Amniotic stem cell (primary cell): ENCODE measurements around the gene SRMS.
A peak's percentile ranks its signal among the peaks of the same experiment; 100 is the strongest.
"Not testable (repeated sequence)": the region's sequence is repeated elsewhere in the genome, so short reads cannot be mapped to it uniquely, and the experiment has no call there.

Source experiments
- DNase-seq: peaks from one replicate; lab custom pipeline; 2025; lab: John Stamatoyannopoulos, UW

Gene SRMS

DNA sequence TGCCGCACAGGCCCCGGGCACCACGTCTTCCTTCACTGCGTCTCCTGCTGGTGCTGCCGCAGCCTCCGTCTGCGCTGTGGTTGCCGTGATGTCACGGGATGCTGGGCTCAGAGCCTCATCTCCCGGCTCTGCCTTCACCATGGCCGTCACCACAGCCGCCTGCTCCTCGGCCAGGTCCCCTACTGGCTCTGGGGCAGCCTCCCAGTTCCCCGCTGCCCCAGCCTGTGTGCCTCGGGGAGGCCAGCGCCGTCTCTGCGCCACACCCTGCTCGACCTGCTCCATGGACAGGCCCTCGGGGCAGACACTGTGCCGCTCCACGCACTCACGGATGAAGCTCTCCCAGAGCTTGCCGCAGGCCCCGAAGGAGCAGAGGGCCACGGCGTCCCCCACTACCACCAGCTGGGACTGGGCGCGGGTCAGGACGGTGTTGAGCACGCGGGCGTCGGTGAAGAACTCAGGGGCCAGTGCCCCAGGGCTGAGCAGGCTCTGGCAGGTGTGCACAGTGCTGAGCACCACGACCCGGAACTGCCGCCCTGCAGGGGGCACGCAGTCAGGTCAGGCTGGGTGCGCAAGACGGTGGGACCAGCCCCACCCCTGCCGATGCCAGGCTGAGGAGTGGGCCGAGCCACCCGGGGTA, 18.3 kb upstream of the SRMS start:
- no peak for DNase-seq

DNA sequence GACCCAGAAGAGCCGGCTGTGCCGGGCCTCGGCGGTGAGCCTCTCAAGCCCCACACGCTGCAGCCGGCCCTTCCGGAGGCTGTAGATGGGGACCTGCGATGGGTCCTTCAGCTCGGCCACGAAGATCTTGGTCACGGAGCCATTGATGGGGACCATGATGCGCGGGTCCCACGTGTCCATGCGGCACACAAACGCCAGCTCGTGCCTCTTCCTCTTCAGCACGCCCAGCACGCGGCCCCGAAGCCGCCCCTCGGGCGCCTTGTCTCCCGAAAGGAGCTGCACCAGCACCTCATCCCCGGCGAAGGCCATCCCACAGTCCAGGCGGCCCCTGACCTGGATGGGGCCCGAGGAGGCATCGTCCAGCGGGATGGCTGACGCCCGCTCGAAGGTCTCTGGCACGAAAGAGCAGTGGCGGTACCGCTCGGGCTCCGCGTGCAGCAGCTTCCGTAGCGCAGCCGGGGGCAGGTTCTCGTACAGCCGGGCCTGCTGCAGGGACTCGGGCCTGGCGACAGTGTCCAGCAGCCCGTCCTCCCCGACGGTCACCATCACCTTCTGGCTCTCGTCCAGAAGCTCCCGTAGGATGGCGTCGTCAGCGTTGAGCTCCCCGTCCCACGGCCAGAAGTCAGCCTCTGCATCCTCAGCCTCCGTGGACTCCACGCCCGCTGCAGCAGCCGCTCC, 17.6 kb upstream of the SRMS start:
- DNase-seq = no peak

DNA sequence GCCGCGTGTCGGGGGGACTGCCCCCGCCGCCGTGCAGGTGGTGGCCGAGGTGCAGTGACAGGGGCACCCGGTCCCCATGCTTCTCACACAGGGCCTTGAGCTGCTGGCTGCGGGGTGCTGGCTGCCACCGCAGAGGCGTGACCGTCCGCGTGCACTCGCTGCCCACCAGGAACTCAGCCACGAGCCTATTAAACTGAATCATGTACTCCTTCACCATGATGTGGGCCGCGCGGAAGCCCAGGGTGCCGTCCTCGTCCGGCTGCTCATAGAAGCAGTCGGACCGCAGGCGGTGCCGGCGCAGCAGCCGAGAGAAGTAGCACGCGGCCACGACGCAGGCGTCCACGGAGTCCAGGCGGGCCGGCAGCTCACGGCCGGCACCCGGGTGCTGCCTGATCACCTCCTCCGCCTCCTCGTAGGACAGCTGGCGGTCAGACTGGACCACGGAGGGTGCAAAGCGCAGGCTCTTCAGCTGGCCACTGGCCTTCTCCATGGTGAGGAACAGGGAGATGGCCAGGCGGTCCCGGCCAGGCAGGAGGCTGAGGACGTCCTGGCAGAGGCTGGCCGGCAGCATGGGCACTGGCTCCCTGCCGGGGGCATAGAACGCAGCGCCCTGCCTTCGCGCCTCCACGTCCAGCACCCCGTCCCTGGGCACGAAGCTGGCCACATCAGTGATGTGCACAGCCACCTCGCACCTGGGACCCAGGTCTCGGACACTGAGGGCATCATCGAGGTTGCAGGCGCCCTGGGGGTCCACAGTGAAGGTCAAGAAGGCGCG, 16.7 kb upstream of the SRMS start:
- no peak for DNase-seq

DNA sequence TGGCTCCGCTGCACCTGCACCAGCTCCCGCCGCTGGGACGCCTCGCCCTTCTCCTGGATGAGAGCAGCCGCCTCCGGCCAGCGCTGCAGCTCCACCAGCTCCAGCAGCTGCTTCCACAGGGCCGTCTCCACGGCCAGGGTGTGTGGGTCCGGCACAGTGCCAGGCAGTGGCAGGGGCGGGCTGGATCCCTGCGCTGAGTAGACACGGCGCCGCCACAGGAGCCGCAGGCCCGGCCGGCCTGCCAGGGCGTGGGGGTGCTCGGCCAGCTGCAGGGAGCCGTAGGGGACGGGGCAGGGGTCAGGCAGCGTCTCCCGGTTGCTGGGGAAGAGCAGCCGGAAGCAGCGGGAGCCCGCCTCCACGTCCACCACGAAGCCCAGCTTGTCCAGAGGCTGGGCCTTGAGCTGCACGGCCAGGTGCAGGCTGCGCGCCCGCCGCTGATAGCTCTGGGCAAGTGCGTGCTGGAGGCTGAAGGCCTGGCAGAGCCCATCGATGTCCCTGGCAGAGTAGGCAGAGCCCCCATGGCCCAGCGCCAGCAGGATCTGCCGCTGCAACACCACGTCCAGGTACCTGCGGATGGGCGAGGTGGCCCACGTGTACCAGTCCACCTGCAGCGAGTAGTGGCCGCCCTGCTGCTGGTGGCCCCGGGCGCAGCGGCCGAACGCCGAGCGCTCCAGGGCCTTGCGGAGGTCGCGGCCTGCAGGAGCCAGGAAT, 15.8 kb upstream of the SRMS start:
- no peak for DNase-seq

DNA sequence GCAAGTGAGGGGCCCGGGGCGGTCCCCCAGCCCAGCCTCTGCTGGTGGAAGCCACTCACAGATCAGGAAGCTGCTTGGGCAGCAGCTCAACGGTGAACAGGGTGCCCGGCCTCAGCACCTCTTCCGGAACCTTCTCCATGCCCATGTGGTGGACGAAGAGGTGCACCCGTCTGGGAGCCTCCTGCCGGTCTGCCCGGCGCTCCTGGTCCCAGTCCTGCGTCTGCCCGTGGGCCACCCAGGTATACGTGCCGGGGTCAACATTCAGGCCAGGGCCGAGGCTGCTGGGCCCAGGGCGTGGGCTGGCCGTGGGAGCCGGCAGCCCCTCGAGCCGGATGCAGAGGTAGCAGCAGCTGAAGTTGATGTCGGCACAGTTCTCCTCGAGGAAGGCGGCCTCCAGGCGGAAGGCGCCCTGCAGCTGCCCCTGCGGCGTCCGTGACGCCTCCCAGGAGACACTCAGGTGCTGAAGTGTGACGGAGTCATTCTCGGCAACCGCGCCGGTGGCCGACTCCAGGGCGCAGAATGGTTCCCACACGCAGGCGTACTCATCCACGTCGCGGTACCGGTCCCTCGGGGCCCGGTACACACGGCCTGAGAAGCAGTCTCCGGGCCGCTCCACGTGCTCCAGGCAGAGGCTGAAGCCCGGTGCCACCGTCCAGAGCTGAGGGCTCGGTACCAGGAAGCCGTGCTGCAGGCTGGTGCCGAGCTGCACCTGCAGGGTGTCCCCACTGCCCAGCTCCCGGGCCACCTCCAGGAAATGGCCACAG, 15.1 kb upstream of the SRMS start:
- no peak for DNase-seq

DNA sequence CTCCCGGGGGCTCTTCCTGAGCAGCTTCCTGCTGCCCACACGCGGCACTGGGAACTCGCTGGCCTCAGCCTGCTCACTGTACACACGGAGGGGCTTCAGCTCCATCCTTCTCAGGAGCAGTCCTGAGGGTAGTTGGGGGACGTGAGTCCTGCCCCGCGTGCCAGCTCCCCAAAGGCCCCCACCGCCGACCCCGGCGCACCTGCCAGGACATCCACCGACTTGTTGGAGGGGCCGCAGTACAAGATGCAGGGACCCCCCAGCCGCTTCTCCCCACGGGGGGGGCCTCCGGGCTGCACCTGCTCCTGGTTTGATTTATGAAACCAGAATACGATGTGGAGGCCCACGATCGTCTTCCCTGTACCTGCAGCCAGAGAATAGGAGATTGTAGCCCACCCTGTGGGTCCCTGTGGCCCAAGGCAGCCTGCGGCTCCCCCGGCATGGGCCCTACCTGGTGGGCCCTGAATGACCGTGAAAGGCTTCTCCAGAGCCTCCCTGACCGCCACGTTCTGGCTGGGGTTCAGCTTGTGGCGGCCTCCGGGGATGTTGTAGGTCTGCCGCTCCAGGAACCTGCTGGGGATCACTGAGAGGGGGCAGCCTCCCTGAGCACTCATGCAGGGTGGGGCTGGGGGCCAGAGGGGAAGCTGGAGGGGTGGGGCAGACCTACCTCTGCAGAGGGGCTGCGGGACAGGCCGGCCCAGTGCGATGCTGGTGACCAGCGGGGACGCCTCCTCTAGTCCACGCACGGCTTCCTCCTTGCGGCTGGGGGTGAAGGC, 14.3 kb upstream of the SRMS start:
- DNase-seq = no peak

DNA sequence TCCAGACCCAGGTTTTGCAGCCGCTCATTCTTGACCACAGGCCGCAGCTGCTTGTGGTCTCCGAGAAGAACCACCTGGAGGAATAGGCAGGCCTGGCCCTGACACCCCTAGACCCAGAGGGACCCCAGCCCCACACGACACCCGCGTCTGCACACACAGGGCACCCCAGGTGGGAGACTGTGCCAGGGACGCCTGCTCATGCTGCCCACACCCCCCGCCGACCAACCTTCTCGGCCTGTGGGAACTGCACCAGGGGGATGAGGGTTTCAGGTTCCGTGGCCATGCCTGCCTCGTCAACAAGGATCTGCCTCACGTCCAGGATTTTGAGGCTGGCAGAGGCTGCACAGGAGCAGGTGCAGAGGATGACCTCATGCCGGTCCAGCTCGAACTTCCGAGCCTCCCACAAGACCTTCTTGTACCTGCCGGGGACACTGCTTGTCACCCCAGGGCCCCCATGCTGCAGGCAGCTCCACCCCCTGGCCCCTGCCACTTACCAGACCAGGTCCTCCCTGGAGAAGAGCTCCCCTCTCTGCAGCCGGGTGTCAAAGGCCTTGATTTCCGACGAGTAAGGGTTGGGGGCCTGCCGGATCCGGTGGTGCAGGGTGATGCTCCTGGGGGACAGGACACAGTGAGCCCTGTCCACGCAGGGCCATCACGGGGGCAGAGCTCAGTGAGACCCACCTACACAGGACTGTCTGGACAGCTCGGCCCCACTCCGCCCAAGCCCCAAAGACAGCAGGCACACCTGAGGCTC, 13.5 kb upstream of the SRMS start:
- DNase-seq = no peak

DNA sequence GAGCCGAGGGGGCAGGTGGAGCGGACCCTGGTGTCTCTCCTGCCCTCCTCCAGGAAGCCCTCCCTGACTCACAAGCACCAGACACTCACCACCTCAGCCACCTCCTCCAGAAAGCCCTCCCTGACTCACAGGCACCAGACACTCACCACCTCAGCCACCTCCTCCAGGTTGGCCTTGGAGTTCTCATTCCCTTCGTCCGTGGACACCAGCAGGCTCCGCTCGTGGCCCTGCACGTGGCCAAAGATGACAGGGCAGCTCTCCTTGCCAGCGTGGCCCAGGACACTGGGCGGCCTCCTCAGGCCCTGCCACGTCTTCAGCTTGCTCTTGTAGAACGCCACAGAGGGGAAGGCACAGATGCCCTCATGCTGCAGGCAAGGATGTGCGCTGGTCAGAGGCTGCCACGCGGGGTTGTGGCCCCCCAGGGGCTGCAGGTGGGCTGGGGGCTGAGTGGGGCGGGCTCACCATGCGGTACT, 12.8 kb upstream of the SRMS start:
- DNase-seq = no peak

DNA sequence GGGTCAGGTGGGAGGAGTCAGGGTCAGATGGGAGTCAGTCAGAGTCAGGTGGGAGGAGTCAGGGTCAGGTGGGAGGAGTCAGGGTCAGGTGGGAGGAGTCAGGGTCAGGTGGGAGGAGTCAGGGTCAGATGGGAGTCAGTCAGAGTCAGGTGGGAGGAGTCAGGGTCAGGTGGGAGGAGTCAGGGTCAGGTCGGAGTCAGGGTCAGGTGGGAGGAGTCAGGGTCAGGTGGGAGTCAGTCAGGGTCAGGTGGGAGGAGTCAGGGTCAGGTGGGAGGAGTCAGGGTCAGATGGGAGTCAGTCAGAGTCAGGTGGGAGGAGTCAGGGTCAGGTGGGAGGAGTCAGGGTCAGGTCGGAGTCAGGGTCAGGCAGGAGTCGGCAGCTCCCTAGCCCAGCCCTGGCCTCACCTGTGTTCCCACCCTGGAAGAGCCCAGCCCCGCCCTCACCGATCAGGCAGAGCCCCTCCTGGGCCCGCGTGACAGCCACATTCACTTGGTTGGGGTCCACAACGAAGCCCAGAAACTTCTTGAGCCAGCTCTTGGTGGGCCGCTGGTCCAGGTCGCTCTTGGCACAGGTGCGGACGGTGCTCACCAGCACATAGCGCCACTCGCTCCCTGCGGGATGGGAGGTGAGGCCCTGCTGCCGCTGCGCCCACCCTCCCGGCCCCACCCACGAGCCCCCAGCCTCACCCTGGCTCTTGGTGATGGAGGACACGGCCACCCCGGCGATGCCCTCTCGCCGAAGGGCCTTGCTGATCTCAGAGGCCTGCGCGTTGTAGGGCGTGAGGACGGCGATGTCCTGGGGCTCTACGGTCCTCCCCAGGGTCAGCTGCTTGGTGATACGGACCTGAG, 12.2 kb upstream of the SRMS start:
- DNase-seq = not testable (repeated sequence)

DNA sequence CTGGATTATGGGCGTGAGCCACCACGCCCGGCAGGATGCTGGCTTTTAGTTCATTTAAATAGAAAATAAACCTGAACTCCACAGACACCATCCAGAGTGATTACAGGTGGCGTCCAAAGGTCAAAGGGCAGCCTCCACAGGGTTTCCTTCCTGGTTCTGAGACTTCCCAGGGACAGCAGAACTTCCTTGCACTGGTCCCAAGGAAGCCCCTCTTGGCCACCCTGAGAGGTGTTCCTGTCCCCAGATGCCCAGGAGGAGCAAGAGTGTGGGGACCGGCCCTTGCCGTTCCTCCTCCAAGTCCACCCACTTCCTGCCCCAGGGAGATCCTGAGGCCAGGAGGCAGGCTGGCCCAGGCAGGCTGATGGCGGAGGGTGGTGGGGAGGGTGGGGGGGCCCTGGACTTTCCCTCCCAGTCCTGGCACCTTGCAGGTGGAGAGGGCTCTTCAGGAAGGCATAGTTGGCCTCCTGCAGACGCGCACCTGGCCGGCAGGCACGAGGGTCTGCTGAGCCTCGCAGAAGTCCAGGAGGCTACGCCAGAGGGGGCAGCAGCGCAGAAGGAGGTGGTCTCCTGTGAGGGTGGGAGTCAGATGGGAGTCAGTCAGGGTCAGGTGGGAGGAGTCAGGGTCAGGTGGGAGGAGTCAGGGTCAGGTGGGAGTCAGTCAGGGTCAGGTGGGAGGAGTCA, 11.4 kb upstream of the SRMS start:
- DNase-seq = no peak

DNA sequence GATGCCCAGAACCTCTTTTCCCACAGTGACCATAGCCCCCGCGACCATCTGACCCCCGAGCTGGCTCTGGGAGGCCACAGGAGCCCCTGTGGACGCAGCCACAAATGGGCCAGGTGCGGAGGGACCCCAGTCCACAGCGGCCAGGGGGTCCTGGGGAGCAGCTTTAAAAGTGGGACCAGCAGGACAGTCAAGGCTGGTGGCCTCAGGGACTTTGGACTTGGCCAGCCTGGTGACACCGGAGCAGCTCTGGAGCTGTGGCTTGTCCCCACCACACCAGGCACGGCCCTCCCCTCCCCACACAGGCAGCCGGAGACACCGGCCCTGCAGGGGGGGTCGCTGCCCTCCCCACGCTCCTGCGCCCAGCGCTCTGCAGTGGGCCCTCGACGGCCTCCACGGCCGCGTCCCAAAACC, 9.9 kb upstream of the SRMS start:
- no peak for DNase-seq

DNA sequence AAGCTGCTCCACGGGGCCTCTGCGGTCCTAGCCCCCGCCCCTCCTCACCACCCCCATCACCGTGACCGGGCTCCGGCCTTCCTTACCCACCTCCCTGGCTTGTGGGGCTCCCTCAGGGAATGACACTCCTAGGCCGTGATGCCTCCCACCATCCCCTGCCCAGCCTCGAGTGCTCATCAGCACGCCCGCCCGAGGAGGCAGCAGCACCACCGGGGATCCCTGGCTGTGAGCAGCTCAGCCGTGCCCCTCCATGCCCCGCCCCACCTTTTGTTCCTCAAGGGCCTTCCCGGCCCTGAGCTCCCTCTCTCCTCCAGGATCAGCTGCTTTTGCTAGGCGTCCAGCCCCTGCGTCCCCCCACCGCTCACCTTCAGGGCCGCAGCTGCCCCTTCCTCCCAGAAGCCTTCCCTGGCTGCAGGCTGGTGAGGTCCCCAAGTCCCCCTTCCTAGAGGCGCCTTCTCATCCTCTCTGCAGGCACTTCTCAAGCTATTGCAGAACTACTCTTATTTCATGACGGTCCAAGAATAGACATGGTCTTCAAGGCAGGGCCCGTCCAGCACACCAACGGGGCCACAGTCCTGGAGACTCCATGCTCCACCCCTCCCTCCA, 9.4 kb upstream of the SRMS start:
- no peak for DNase-seq

DNA sequence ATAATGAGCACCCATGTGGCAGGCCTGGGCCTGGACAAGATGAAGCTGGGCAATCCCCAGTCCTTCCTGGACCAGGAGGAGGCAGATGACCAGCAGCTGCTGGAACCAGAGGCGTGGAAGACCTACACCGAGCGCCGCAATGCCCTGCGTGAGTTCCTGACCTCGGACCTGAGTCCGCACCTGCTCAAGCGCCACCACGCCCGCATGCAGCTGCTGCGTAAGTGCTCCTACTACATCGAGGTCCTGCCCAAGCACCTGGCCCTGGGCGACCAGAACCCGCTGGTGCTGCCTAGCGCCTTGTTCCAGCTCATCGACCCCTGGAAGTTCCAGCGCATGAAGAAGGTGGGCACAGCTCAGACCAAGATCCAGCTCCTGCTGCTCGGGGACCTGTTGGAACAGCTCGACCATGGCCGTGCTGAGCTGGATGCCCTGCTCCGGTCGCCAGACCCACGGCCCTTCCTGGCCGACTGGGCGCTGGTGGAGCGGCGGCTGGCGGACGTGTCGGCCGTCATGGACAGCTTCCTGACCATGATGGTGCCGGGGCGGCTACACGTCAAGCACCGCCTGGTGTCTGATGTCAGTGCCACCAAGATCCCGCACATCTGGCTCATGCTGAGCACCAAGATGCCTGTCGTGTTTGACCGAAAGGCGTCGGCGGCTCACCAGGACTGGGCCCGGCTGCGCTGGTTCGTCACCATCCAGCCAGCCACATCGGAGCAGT, 8.3 kb upstream of the SRMS start:
- no peak for DNase-seq

DNA sequence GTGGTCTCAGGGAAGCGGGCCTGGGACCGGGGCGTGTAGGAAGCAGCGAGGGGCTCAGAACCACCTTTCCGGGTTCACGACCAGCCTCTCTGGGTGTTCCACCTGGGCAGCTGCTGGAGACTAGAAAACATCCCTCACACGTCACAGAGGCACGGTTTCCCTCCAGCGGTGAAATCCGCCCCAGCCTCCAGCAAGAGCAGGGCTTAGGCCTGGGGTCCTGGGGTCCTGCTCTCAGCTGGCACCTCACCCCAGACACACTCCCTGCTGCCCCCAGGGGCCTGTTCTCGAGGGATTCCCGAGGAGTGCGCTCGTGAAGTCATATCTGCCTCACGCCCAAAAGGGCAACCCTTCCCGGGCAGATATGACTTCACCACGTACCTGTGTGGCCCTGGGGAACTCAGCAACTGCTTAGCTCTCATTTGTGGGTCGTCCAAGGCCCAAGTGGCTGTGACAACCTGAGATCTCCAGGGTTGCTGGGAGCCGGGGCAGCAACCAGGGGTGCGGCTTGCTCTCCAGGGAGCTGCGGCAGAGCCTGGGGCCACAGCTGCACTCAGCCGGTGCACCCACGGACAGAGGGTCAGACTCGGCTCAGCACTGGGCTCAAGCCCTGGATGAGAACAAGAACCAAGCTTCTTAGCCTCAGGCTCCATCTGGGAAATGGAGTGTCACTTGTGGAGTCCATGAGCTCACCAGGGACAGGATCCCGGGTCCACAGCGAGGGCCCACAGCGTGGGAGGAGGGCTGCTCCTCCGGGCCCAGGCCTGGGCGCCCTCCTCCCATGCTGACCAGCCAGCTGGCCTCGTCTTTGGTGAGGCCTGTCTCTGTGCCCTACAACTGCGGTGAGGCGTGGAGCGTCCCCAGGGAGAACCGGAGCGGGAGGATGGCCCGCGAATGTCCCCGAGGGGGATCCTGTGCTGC, 7.1 kb upstream of the SRMS start:
- no peak for DNase-seq

DNA sequence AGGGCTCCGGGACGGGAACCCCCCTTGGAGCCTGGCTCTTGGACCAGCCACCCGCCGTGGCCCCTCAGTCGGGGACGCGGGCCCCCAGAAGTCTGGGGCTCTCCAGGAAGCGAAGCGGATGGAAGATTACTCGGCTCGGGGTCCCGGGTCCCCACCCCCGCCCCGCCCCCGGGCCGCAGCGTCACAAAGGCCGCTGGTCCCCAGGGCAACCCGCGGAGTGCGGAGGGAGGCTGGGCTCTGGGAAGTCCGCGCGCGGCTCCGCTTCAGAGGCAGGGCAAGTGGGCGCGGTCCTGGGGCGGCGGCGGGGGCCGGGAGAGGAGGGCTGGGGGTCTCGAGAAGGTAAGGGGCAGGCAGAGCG, 6.4 kb upstream of the SRMS start, which contains the start of gene FNDC11:
Gene FNDC11, plus strand, starts transcription at position 227 of the 358 bp plus-strand sequence. CDS start 1,505 bp downstream, outside the sequence.
- DNase-seq = no peak

DNA sequence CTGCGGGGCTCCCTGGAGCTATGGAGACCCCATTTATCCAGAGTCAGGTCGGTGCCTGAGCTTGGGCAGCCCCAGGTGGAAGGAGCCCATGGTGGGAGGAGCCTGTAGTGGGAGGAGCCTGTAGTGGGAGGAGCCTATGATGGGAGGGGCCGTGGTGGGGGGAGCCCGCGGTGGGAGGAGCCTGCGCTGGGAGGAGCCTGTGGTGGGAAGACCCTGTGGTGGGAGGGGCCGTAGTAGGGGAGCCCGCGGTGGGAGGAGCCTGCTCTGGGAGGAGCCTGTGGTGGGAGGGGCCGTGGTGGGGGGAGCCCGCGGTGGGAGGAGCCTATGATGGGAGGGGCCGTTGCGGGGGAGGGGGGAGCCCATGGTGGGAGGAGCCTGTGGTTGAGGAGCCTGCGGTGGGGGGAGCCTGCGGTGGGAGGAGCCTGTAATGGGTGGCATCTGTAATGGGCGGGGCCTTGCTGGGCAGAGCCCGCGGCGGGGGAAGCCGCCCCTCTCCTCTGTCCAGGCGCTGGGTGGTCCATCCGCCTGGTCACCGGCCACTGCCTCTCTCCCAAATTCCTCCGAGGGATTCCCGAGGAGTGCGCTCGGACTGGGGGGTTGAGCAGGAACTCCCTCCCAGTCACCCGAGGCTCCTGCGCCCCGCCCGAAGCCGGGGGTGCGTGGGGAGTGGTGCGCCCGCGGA, 5.8 kb upstream of the SRMS start:
- DNase-seq = peak; percentile 63
